T-helper 2 cell (primary cell): ENCODE results near the gene SIRT6.
"Not testable (repeated sequence)": the region's sequence is repeated elsewhere in the genome, so short reads cannot be mapped to it uniquely, and the experiment has no call there.

Experiments used
- DNase-seq, 5 experiments: peaks; one replicate each; pipeline versions ENCODE4 v3.0.0 to v3.0.0-alpha.2; 2012 to 2022

SIRT6 gene

DNA sequence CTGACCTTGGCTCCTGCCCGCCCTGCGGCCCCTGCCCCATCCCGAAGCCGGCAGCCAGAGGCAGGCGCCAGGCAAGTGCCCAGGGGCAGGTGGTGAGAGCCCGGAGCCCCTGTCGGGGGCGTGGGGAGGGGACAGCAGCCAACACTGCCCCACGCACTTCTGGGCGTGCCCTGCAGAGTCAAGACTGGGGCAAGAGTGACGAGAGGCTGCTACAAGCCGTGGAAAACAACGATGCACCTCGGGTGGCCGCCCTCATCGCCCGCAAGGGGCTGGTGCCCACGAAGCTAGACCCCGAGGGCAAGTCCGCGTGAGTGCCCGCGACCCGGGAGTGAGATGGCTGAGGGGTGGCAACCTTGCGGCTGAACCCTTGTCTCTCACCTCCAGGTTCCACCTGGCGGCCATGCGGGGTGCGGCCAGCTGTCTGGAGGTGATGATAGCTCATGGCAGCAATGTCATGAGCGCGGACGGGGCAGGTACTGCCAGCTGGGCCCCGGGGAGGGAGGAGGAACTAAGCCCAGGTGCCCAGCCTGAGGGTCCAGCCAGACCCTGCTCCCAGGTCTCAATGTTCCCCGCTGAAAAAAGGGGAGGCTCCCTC, 17.4 kb upstream of the SIRT6 start:
- no peak for DNase-seq

DNA sequence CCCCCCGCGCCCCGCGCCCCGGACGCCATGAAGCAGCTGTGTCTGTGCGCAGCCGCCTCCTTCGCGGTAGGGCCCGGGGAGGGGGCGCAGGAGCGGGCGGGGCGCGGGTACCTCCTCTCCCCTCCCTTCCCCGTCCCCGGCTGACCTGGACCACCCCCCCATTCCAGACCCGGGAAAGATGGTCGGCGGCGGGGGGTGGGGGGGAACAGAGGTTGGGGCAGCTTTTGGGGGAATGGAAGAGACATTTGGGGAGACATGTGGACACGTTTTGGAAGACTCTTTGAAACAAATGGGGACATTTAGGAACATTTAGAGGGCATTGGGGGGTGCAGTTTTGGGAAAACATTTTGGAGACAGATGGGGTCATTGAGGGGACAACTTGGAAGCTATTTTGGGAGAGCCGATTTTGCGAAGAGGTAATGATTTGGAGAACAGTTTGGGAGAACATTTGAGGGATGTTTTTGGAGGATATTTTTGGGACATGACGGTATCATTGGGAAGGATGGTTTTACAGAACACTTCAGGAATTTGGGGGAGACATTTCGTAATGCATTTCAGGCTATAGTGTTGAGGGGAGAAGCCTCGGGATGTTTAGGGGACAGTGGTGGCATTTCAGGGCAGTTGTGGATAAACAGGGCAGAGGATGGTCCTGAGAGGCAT, 16.2 kb upstream of the SIRT6 start:
- no peak for DNase-seq

DNA sequence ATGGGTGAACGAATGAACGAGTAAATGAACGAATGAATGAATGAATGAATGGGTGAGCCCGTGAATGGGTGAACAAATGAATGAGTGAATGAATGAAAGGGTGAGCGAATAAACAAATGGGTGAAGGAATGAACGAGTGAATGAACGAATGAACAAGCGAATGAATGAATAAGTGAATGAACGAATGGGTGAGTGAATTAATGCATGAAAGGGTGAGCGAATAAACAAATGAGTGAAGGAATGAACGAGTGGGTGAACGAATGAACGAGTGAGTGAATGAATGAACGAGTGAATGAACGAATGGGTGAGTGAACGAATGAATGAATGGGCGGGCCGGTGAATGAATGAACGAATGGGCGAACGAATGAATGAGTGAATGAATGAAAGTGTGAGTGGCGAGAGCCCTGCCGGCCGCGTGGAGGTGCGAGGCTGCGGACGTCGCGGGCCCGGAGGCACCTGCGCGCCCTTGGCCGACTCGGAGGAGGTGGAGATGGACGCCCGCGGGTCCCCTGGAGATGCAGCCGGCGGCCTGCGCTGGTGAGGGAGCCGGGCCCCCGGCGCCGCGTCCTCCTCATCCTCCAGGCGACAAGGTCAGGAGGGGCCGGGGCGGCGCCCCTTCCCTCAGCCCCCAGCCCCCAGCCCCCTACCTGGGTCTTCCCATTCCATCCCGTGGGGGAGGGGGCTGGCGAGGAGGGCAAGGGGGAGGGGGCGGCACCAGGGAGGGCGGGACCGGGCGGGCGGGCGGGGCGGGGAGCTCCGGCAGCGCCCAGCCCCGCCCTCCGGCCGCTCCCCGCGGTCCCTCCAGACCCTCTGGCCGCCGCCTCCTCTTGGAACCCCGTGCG, 15.5 kb upstream of the SIRT6 start:
- peak in 1 of 5 experiments; percentile 37 for DNase-seq

DNA sequence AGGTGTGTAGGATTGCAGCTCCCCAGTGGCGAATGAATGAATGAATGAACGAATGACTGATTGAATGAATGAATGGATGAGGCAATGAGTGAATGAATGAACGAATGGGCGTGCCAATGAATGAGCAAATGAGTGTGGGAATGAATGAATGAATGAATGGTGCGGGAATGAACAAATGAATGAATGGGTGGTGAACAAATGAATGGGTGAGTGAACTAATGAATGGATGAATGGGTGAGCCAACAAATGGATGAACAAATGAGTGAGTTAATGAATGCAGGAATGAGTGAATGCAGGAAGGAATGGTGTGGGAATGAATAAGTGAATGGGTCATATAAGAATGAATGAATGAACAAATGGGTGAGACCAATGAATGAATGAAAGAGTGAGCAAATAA, 14.9 kb upstream of the SIRT6 start:
- DNase-seq: no peak

DNA sequence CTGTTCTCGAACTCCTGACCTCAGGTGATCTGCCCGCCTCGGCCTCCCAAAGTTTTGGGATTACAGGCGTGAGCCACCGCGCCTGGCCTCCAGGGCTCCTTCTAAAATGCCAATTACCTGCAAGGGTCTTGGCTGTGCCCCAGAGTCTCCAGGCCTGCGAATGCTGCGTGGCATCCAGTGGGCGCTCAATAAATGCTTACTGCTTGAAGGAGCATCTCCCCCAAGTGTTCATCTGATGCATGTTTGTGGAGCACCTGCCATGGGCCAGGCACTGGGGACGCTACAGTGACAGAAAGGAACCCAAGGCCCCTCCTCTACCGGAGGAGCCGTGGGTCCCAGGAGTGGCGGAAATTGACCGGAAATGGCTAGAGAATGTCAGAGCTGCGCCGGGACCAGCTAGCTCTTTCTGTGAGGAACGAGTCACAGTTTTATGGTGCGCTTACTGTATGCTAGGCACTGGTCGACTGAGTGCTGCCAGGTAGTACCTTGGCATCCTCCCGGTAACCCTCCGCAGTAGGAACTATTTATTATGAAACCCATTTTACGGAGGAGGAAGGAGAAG, 14.3 kb upstream of the SIRT6 start:
- DNase-seq: no peak

DNA sequence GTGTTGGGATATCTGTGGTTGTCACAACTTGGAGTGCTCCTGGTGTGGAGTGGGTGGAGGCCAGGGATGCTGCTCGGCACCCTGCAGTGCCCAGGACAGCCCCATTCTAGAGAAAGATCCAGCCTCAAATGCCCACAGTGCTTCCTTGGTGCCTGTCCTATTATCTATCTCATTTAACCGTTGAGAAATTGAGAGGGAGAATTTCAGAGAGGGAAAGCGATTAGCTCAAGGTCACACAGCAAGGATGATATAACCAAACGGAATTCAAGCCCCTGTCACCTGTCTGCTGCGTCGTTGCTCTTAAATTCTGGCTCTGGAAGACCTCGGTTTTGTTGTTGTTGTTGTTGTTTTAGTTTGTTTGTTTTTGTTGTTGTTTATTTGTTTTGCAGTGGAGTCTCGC, 13.6 kb upstream of the SIRT6 start:
- no peak for DNase-seq

DNA sequence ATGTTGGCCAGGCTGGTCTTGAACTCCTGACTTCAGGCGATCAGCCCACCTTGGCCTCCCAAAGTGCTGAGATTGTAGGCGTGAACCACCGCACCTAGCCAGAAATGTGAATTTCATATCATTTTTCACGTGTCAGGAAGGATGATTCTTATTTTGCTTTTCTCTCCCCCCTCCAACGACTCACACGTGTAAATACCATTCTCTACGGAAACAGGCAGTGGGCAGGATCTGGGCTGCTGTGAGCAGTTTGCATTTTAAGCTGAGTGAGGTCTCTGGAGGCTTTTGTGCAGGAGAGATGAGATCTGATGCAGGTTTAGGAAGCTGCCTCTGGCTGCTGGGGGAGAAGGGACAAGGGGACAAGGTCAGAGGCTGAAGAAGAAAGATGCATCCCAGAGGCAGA, 12.0 kb upstream of the SIRT6 start:
- no peak for DNase-seq

DNA sequence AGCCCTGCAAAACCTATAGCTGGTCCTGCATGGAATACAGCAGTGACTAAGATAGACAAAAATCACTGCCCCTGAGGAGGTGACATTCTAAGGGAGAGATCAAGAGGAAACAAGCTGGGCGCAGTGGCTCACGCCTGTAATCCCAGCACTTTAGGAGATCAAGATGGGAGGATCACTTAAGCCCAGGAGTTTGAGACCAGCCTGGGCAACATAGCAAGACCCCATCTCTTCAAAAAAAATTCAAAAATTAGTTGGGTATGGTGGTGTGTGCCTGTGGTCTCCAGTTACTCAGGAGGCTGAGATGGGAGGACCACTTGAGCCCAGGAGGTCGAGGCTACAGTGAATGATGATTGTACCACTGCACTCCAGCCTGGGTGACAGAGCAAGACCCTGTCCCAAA, 10.2 kb upstream of the SIRT6 start:
- DNase-seq: not testable (repeated sequence)

DNA sequence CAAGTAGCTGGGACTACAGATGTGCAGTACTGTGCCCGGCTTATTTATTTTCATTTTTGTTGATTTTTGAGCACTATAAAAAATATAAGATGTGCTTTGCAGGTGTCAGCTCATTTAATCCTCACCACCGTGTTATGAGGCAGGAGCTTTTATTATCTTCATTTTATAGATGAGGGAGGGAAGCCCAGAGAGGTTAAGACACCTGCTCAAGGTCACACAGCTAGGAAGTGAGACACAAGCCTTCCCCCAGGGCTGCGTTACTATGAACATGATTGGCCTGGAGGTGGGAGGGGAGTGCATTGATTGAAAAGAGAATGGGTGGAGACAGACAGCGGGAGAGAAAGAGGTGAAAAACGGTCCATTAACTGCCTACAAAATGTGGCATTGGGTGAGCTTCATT, 7.3 kb upstream of the SIRT6 start:
- DNase-seq: no peak

DNA sequence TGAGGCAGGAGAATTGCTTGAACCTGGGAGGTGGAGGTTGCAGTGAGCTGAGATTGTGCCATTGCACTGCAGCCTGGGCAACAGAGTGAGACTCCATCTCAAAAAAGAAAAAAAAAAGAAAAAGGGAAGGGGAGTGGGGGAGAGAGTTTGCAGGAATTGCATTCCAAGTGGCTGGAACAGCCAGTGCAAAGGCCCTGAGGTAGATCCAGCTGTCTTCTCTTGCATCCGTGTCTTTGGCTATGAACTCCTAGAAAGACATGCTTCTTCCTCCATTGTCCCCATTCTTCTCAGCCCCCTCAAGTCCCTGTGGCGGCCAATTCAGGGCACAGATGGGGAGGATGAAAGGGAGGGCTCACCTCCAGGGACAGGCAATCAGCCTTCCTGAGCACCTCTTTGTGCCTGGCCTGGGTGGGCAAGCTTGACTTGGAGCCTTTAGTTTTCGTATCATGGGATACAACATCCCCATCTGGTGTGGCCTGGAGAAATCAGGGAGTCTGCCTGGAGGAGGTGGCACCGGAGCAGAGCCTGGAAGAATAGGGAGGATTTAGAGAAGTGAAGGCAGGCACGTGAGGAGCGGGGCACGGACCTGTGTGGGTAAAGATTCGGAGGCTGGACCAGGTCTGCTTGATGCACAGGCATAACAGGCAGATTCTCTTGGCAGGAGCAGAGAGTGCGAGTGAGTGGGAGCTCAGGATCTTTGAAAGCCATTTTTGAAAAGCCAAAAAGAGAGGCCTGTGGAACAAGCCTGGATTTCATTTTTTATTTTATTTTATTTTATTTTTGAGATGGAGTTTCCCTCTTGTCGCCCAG, 5.2 kb upstream of the SIRT6 start:
- DNase-seq: no peak

DNA sequence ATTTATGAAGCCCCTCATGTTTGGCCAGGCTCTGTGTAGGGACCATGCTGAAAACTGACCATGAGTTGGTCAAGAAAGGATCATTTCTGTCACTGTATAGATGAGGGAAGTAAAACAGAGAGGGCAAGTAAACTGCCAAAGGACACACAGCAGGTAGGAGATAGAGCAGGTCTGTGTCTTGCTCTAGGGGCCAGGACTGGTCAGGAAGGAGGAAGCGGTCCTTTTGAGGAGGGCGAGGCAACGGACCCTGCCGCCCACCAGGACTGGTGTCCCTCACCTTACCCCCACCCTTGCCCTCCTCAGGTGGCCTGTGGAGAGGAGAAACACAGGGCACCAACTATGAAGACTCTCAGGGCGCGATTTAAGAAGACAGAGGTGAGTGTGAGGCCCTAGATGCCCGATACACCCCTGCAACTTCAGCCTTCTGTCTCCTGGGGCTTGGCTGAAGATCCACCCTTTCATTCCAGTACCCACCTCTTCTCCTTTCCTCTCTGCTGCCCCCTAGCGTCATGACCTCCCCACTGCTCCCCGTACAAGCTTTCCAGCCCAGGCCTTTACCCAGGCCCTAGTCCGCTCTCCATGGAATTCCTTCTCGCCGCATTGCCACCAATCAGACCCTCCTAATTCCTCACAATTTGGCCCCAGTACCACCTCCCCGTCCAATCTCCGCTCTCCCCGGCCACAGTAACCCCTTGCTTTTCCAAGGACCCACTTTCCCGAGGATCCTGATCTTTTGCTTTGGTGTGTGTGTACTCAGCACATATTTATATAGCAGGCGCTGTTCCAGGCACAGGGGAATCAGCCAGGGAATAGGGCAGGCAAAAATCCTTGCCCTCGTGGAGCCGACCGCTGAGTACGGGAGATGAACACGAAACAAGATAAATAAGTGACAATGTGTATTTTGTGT, 4.0 kb upstream of the SIRT6 start:
- peak; percentile 40 to 76 (median 63) for DNase-seq

DNA sequence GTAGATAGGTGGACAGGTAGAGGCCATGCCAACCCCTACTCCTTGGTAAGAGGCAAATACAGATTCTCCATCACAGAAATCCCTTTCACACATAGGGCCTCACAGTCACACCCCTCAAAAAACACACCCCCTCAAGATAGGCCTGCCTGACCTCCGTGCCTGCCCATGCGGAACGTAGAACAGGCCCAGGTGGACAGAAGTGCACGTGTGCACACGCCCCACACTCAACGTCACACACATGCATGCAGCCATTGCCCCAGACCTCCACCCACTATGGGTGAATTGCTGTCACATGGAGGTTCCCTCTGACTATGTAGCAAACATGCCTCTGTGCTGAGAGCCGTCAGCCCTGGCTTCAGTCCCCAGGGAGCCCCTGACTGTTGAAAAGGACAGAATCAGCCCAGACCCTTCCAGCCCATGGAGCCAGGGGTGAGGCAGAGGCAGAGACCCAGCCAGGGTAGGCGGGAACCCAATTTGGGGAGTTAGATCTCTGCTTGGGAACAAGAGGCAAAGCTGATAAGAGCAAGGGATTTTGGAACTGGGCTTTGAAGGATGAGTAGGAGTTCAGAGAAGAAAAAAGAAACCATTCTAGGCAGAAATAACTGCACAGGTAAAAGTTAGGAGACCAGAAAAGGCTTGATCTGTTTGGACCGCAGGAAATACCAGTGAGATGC, 3.2 kb upstream of the SIRT6 start:
- DNase-seq: no peak

DNA sequence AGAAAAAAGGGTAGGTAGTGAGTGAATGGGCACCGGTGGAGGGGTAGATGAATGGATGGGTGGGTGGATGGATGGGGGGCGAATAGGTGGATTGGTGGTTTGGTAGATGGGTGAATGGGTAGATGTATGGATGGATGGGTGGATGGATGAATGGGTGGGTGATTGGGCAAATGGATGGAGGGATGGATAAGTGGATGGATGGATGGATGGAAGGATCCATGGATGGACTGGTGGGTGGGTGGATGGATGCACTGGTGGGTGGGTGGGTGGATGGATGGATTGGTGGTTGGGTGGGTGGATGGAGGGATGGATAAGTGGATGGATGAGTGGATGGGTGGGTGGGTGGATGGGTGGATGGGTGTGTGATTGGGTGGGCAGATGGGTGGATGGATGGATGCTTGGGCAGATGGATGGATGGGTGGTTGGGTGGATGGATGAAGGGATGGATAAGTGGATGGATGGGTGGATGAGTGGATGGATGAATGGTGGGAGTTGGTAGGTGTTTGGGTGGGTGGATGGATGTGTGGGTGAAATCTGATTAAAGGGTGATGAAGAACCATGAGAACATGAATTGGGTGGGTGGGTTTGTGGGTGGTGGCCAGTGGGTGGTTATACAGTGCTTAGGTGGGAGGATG, 2.5 kb upstream of the SIRT6 start:
- no peak for DNase-seq

DNA sequence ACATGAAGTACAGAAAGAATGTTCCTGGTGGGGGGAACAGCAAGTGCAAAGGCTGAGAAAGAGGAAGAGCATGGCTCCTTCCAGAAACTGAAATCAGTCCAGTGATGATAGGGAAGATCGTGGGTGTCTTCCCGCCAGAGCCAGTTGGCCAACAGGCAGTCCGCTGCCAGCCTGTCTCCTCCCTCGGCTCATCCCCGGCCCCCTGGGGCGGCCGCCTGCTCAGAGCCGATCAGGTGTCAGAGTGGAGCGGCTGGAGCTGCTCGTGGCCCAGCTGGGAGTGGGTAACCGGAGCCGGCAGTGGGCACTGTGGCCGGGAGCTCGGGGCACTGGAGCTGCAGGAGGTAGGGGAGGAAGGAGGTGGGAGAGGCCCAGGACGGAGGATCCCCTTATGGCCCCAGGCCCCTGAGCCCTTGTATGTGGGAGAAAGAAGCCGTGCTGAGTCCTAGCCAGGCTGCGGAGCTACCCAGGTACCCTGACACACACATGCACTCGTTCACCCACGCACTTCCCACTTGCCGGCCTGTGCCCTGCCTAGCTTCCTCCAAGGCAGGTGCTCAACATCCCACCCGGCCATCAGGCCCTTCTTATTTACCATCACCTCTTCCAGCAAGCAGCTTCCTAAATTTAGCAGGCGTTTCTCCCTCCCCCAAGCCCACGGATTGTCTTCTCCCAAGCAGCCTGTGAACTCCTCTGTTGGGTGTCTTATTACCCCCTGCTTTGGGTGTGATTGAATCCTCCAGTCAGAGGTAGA, 1.8 kb upstream of the SIRT6 start:
- DNase-seq: no peak

DNA sequence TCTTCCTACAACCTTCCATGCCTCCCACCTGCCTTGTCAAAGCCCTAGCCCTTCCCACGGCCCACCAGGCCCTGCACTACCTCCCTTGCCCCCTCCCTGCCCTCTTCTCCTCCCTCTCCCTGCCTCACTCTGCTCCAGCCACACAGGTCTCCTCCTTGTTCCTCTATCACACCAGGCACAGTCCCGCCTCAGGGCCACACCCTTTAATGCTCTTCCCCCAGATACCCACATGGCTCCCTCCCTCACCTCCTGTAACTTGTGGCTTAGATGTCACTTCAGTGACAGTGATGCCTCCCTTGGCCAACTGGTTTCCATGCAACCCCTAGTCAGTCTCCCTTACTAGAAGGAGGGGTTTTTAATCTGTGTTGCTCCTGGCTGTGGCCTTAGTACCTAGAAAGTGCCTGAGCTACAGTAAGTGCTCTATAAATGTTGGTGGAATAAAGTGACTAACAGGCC, 1.3 kb downstream of the SIRT6 start:
- DNase-seq: peak in 1 of 5 experiments; percentile 40

DNA sequence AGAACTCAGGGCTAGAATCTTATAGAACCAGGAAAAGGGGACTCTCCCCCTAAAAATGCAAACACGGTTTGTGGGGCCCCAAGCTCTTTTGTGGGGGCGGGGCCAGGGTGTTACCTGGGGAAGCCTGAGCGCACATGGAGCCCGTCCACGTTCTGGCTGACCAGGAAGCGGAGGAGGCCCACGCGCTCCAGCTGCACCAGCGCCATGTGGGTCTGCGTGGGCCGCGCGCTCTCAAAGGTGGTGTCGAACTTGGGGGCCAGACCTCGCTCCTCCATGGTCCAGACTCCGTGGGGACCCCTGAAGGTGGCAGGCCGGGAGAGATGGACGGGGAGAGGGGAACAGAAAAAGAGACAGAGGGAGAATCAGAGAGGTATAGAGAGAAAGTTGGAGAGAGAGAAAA, 3.4 kb downstream of the SIRT6 start:
- DNase-seq: no peak

DNA sequence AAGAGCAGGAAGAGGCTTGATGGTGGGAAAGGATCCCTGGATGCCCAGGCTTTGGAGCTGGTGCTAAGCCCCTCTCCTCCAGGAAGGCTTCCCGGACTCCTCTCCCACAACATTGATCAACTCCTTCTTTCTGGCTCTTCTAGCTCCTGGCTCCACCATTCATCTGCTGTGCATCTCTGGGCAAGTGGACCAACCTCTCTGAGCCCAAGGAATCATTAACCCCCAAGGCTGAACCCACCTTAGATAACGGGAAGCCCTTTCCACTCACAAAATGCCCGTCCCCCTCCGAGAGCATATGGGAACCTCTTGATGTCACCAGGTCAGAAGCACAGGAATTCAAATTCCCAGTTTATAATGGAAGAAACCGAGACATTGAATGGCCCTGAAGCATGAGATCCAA, 5.2 kb downstream of the SIRT6 start:
- no peak for DNase-seq

DNA sequence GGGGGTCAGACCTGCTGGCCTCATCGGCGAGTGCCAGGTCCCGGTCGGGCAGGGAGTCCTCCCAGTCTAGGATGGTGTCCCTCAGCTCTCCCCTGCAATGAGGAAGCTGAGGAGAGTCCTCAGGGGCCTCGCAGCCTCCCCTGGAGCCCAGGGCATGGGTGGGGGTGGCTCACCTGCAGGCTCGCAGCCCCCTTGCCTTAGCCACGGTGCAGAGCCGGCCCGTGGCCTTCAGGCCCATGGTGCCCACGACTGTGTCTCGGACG, 6.8 kb downstream of the SIRT6 start:
- DNase-seq: no peak

DNA sequence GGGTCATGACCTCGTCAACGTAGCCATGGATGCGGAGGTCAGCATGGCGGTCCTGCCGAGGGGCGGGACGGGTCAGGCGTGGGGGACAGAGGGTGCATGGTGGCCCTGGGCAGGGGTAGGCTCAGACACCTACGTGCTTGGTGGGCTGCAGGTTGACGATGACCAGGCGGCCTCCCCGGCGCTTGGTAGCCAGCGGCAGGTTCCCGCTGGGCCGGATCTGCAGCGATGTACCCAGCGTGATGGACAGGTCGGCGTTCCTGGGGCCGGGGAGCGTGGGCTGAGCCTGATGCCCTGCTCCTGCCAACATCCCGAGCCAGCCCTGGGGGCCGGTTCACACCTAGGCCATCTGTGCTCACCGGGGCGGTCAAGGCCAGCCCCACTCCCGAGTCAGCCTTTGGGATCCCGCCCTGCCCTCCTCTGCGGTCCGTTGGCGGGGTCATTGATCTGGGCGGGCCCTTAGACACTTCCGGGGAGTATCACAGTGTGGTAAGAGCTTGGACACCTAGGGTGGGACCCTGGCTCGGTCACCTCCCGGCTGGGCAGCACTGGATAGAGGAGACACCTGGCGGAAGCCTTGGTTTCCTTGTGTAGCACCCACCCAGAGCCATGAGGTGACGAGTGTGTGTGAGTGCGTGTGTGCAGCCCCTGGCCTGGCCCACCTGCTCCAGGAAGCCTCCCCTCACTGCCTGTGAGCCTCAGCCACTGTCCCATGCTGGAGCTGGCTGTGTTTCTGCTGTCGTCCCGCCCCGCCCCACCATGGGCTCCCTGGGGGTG, 7.3 kb downstream of the SIRT6 start:
- DNase-seq: no peak
